ES-I3 (cell line): ENCODE data around the gene ECI1.
A peak's percentile ranks its signal among the peaks of the same experiment; 100 is the strongest.

Experiments
- H3K36me3 ChIP-seq: 2 replicates; pipeline ENCODE4 v1.6.1; 2013; ENCODE audit warnings: mild to moderate bottlenecking, low read length, control low read depth, moderate library complexity; ENCODE audit not compliant: insufficient read depth
- H3K4me1 ChIP-seq: 2 replicates; pipeline ENCODE4 v1.6.1; 2013; ENCODE audit warnings: mild to moderate bottlenecking, control low read depth, low read length; ENCODE audit not compliant: insufficient read depth
- H3K9ac ChIP-seq: 2 replicates; pipeline ENCODE4 v1.6.1; 2013; ENCODE audit warnings: low read depth, mild to moderate bottlenecking, low read length, moderate library complexity
- H3K9me3 ChIP-seq: 2 replicates; pipeline ENCODE4 v1.6.1; 2013; ENCODE audit warnings: mild to moderate bottlenecking, low read length, moderate library complexity; ENCODE audit not compliant: control insufficient read depth, insufficient read depth

ECI1 gene

DNA sequence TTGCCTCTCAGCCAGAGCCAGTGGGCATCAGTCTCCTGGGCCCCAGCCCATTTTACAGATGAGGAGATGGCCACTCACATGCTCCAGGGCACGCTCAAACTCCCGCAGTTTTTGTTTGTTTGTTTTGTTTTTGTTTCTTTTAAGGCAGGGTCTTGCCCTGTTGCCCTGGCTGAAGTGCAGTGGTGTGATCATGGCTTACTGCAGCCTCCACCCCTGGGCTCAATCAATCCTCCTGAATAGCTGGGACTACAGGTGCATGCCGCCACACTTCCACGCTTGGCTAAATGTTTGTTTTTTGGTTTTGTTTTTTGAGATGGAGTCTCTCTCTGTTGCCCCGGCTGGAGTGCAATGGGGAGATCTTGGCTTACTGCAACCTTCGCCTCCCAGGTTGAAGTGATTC lies 24.5 kb downstream of the ECI1 start:
- Histone ChIP-seq H3K9ac (no peak overlapping the region), H3K36me3 (no peaks in the 10 kb centered on the region)

DNA sequence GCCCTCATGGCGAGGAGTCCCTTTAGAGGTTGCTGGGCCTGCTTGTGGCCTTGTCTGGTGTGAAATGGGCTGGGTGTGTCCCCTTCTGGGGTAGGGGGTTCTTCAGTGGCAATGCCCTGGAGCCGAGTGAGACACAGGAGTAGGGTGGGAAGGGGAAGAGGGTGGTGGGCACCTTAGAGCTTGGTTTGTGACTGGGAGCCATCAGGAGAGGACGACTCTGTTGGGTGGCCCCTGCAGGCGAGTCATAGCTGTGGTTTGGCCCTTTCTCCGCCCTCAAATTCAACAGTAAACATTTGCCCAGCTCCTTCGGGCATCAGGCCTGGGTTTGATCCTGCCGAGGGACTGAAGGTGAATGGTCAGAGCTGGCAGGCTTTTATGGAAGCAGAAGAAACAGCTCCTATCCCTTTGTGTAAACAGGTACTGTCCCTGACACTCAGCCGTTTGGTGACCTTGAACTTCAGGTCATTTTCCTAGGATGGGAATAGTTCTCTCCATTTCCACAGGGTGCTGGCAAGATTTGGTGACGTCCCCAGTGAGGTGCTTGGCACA lies 25.1 kb downstream of the ECI1 start:
- no peaks in the 10 kb centered on the region for H3K9me3 ChIP-seq
- H3K36me3 ChIP-seq: no peaks in the 10 kb centered on the region
- H3K4me1 ChIP-seq: no peaks in the 10 kb centered on the region
- H3K9ac ChIP-seq: no peak overlapping the region

More for the DNA sequence above, 24.5 kb downstream of the ECI1 start:
- Histone ChIP-seq H3K9me3 (no peaks in the 10 kb centered on the region), H3K4me1 (no peaks in the 10 kb centered on the region)

DNA sequence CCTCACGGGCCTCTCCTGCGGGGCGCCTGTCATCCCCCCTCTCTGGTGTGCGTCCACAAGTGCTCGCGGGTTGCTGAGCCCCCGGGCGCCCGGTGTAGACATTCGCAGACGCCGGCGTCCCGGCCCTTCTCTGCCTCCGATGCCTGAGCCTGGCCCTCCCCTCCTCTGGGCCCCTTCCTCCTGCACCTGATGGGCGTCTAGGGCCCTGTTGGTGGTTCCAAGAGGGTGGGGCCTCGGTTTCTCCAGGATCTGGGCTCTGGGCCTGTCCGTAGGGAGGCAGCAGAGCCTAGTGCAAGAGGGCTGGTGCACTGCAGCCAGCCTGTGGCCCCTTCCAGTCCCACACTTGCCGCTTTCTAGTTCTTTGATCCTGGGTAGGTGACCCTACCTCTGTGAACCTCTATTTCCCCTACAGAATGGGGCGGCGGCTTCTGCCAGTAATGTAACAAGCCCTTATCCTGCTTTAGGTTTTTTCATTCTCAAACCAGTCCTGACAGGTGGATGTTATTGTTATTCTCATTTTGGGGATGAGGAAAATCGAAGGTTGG lies 27.4 kb downstream of the ECI1 start:
- no peaks in the 10 kb centered on the region for H3K36me3 ChIP-seq
- peak overlapping the region; percentile 93 for H3K9ac ChIP-seq
- H3K9me3 ChIP-seq: no peaks in the 10 kb centered on the region
- H3K4me1 ChIP-seq: no peaks in the 10 kb centered on the region

DNA sequence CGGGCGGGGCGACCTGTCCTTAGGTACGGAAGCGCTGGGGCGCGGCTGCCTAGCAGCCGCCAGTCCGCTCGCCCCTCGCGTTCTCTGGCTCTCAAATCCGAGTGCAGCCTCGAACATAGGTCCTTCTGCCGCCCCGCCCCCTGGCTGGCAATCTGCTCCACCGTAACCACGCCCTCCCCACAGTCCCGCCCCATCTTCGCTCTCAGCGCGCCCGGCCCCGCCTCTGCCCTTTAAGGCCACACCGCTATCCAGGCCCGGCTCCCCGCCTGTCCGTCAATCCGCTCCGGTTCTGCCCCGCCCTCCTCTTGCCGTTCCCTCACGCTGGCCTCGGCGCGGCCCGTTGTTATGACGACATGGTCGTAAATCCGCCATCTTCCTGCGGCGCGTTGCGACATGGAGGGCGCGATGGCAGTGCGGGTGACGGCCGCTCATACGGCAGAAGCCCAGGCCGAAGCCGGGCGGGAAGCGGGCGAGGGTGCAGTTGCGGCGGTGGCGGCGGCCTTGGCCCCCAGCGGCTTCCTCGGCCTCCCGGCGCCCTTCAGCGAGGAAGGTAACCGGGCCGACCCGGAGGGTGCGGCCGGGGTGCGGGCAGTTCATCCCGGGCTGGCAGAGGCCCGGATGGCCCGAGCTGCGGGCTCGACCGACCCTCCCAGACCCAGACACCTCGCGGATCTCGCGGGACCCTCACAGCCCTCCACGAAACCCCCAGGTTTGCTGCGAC lies 28.0 kb downstream of the ECI1 start, which contains the start of gene E4F1:
E4F1 (plus strand) TSS at position 371 of the 721 bp plus-strand sequence; CDS start at position 394, 23 bp downstream.
- Histone ChIP-seq H3K36me3 (no peaks in the 10 kb centered on the region), H3K9ac (peak within 1 kb of the TSS; percentile 93), H3K9me3 (no peaks in the 10 kb centered on the region), H3K4me1 (no peaks in the 10 kb centered on the region)

DNA sequence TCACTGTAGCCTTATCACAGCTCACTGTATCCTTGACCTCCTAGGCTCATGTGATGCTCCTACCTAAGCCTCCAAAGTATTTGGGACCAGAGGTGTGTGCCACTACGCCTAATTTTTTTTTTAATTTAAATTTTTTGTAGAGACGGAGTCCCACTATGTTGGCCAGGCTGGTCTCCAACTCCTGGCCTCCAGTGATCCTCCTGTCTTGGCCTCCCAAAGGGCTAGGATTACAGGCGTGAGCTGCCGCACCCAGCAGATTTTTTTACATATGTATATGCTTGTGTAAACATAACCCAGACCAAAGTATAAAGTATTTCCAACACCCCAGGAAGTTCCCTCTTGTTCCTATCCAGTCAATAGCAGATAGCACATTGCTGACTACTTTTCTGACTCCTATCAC lies 35.1 kb downstream of the ECI1 start:
- Histone ChIP-seq H3K4me1 (peaks cover 4% of the 10 kb centered on the region; the same call in 1 of the 2 replicates), H3K9me3 (no peaks in the 10 kb centered on the region), H3K36me3 (0 out of 2 replicates have a peak, but pooled peaks cover 2% of the 10 kb centered on the region), H3K9ac (peak overlapping the region; percentile 32; the same call in 1 of the 2 replicates)

DNA sequence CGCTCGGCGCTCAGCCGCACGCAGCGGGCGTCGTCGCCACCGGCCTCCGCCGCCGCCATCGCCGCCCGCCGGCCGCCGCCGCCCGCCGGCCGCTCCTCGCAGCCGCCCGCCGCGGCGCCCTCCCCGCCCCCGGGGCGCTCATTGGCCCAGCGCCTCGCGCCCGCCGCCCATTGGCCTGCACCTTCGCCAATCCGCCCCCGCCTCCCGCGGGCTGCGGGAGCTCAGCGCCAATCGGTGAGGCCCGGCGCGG lies 36.7 kb downstream of the ECI1 start, which contains the start of gene PGP:
PGP (minus strand) TSS at position 122 of the 250 bp plus-strand sequence; CDS start at position 59, 63 bp downstream.
- no peaks in the 10 kb centered on the region for H3K9me3 ChIP-seq
- H3K4me1 ChIP-seq: peaks cover 11% of the 10 kb centered on the region; the same call in 1 of the 2 replicates
- H3K36me3 ChIP-seq: 0 out of 2 replicates have a peak, but pooled peaks cover 2% of the 10 kb centered on the region
- peak within 1 kb of the TSS; percentile 95 for H3K9ac ChIP-seq

DNA sequence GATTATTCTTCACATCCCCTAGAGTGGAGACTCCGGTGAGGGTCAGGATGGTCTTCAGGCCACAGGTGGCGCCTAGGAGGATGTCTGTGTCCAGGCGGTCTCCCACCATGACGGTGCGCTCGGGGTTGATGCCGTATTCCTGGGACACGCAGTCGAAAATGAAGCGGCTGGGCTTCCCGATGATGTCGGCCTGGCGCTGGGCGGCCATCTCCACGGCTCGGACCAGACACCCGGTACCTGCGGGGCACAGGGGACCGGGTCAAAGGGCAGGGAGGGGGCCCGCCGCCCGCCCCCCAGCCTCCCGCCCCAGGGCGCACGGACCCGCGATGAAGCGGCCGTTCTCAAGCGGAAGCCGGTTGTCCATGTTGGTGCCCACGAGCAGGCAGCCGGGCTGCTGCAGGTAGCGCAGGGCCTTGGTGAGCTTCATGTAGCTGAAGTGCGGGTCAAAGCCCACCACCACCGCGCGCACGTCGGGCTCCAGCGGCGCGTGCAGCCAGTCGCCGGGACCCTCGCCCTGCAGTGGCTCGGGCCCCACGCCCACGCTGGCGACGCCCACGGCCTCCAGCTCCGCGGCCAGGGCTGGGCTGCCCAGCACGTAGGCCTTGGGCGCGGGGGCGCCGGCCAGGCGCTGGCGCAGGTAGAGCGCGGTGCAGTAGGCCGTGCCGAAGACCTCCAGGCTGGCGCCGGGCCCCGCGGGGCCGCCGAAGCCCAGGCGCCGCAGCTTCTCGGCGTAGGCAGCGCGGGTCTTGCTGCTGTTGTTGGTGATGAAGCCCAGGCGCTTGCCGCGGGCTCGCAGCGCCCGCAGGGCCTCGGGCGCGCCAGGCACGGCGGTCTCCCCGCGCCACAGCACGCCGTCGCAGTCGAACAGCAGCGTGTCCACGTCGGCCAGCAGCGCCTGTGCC lies 37.3 kb downstream of the ECI1 start:
- H3K4me1 ChIP-seq: peaks cover 11% of the 10 kb centered on the region; the same call in 1 of the 2 replicates
- peak overlapping the region; percentile 91 for H3K9ac ChIP-seq
- no peaks in the 10 kb centered on the region for H3K9me3 ChIP-seq
- 0 out of 2 replicates have a peak, but pooled peaks cover 2% of the 10 kb centered on the region for H3K36me3 ChIP-seq

DNA sequence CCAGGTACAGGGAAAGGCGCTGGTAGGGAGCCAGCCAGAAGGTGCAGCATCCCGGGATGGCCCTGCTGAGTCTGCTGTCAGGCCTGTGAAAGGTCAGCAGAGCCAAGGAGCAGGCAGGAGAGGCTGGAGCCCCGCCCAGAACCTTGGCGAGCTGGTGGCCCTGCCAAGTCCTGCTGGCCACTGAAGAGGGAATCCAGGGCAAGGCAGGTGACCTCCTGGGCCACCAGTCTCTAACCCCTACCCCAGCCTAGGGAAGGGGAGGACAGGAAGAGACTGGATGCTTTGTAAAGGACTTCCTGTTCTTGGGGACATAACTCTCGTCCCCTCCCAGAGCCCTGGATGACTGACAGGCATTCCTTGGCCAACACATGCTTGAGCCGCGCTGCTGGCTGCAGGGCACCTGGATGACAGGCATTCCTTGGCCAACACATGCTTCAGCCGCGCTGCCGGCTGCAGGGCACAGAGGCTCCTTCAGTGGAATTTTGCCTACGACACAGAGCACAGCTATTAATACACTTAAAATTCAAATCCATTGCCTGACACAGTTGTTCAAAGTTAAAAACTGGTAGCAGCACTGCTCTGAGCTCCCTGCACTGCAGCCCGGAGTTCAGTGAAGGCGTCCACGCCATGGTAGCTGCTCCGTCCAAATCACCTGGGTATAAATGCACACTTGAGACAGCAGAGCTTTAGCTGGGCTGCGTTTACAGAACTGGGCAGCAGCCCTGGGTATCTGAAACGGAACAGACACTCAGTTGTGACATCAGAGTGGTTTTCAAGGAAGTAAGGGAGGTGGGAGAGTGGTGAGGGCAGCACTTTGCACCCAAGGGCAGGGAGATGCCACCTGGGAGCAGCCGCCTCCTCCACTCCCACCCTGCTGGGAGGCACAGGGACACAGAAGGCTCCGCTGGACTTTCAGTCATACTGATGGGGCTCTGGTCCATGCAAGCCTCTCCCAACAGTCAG lies 38.7 kb downstream of the ECI1 start:
- Histone ChIP-seq H3K4me1 (peaks cover 11% of the 10 kb centered on the region; the same call in 1 of the 2 replicates), H3K9me3 (no peaks in the 10 kb centered on the region), H3K9ac (no peak overlapping the region), H3K36me3 (0 out of 2 replicates have a peak, but pooled peaks cover 2% of the 10 kb centered on the region)

DNA sequence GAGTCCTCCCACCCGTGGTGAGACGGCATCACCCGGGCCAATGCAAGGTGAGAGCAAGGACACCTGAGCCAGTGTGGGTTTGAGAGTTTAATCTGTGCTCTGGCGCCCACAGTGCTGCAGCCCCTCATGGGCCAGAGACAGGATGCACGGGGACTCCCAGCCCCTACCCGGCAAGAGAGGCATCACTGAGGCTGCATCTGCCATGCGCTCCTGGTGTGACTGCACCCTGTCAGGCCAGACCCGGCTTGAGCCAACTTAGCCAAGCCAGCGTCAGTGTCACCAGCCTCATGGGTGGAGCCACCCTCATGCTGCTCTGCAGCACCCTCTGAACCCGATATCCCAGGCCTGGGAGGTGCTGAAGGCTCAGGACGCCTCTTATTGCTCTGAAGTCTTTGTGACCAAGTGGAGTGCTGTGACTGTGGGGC lies 39.5 kb downstream of the ECI1 start:
- 0 out of 2 replicates have a peak, but pooled peaks cover 2% of the 10 kb centered on the region for H3K36me3 ChIP-seq
- peaks cover 11% of the 10 kb centered on the region; the same call in 1 of the 2 replicates for H3K4me1 ChIP-seq
- no peaks in the 10 kb centered on the region for H3K9me3 ChIP-seq
- H3K9ac ChIP-seq: no peak overlapping the region

DNA sequence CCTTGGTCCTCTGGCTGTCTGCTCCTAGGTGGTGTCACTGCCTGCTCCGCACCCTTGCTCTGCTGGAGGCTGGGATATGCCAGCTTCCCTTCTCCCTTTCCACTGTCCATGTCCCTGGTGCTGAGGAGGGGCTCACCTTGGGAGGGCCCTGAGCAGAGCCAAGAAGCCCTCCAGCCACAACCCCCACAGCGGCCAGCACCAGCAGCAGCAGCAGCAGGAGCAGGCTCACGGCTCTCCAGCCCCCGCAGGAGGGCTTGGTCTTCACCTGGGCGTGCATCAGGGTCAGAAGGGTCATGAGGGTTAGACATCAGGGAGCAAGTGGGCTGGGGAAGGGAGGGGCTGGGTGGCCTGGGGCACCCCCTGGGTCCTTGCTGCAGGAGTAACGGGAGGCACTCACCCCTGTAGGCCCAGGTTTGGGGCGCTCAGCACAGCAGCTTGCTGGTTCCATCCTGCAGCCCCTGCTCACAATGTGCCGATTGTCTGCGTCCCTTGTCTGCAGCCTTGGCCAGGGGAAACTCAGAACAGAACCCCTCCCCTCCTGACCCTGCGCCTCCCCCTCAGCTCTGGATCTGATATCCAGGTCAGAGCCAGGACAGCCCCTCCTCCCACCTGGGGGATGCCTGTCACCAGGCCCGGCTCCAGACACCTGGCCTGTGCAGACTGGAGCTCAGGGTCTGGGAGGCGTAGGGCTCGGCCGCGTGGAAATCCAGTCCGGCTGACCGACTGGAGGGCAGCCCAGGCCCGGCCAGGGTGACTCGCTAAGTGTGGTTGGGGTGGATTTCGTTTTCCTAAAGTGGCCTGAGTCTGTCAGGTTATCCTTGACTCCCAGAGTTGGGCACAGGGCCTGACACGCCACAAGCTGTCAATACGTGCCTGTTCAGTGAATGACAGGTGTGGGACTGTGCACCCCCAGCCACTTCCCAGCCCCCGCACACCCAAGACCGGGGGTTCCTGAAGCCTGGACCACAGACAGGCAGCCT lies 40.7 kb downstream of the ECI1 start, which contains the start of gene BRICD5:
BRICD5 (minus strand) TSS at position 478 of the 980 bp plus-strand sequence; CDS start at position 448, 30 bp downstream.
- peaks cover 11% of the 10 kb centered on the region; the same call in 1 of the 2 replicates for H3K4me1 ChIP-seq
- H3K9me3 ChIP-seq: no peaks in the 10 kb centered on the region
- H3K9ac ChIP-seq: no peak within 1 kb of the TSS
- H3K36me3 ChIP-seq: 0 out of 2 replicates have a peak, but pooled peaks cover 2% of the 10 kb centered on the region

DNA sequence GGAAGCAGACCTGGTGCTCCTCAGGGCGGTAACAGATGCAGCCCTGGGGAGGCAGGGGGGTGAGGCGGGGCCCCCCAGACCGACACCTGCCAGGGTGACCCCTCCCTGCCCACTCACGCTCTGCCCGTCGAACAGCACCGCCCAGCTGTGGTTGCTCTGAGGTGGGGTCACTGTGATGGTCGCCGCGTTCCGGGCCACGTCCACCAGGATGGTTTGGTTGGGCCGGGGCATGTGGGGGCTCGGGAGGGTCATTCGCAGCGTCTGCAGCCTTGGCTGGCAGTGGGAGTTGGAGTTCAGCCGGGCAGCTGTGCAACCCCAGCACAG lies 41.4 kb downstream of the ECI1 start:
- H3K9ac ChIP-seq: no peak overlapping the region
- peaks cover 11% of the 10 kb centered on the region; the same call in 1 of the 2 replicates for H3K4me1 ChIP-seq
- H3K36me3 ChIP-seq: 0 out of 2 replicates have a peak, but pooled peaks cover 2% of the 10 kb centered on the region
- H3K9me3 ChIP-seq: no peaks in the 10 kb centered on the region

DNA sequence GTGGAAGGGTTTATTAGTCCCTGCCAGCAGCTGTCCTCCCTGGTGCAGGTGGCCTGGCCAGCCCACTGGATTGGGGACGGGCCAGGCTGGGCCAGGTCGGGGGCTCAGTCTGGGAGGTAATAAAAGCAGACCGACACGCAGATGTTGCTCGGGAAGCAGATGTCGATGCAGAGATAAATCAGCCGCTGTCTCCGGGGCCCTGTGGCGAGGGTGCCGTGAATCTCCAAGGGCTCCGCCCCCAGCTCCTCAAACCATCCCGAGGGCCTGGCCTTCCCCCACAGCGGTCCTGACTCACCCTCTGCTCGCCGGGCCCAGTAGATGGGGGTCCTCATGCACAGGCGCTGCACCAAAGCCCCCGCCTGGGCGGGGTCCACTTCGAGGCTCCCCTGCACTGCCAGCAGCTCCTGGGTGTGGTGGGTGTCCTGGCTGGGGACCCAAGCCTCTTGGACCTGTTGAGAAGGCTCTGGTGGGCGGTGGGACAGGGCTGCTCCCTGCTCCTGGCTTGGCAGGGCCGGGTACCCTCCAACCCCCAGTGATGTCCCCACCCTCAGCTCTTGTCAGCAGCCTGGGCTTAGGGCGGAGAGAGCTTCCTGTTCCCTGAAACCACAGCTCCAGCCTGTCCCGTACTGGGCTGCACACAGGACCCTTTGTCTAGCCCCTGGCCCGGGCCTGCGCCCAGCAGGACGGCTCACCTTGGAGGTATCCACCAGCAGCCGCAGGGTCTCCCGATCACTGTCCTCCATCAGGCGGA lies 42.0 kb downstream of the ECI1 start:
- H3K4me1 ChIP-seq: peaks cover 11% of the 10 kb centered on the region; the same call in 1 of the 2 replicates

More for the DNA sequence above, 42.0 kb downstream of the ECI1 start:
- no peak overlapping the region for H3K9ac ChIP-seq
- H3K36me3 ChIP-seq: 0 out of 2 replicates have a peak, but pooled peaks cover 2% of the 10 kb centered on the region
- no peaks in the 10 kb centered on the region for H3K9me3 ChIP-seq
